ENCODE measurements around the gene AHCYL2. TPM values are rescaled to one million over a fixed set of nuclear protein-coding genes. Genes with fewer than 3 reads are reported as not detected.
"Not testable (repeated sequence)": the region's sequence is repeated elsewhere in the genome, so short reads cannot be mapped to it uniquely, and the experiment has no call there.

AHCYL2 gene
- total and polyA plus RNA-seq, 5 experiments from 2014 or later: 5.9 to 19.3 (median 10.6) TPM

DNA sequence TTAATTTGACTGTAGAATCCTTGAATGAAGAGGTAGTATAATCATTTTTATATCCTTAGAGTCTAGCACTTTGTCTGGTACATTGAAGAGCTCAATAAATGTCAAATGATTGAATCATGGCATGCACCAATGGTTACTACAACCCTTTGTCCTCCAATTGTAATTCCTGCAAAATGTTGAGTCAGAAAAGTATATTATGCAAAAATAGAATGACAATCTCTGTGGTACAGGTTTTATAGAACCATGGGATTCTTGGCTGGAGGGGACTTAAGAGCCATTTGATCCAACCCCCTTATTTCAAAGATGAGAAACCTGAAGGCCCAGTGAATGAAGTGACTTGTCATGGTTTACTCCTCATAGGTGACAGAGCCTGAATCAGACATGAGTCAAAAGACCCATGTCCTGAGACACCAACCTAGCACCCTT lies 246.6 kb downstream of the AHCYL2 start:
- no peak overlapping the region for H3K27ac Mint-ChIP-seq
- DNase-seq (no peak), ATAC-seq (no peak)
- H3K4me3 Mint-ChIP-seq: no peak overlapping the region
- no peaks in the 10 kb centered on the region for H3K36me3 Mint-ChIP-seq
- no peaks in the 10 kb centered on the region for H3K4me1 Mint-ChIP-seq
- no peaks in the 10 kb centered on the region for H3K9me3 Mint-ChIP-seq
- POLR2A ChIA-PET: interaction anchor here (0.8 kb wide), 1 partner anchor 129 kb away, joined by 3 read pairs; no protein-coding TSS in a partner anchor
- H3K27me3 Mint-ChIP-seq: no peaks in the 10 kb centered on the region

DNA sequence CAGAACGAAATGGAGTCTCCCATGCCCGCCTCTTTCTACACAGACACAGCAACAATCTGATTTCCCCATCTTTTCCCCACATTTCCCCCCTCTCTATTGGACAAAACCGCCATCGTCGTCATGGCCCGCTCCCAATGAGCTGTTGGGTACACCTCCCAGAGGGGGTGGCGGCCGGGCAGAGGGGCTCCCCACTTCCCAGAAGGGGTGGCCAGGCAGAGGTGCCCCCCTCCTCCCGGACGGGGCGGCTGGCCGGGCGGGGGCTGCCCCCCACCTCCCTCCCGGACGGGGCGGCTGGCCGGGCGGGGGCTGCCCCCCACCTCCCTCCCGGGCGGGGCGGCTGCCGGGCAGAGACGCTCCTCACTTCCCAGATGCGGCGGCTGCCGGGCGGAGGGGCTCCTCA lies 251.1 kb downstream of the AHCYL2 start:
- H3K27me3 Mint-ChIP-seq, DNase-seq, ATAC-seq, H3K36me3 Mint-ChIP-seq, H3K27ac Mint-ChIP-seq, H3K4me1 Mint-ChIP-seq, POLR2A ChIA-PET, H3K9me3 Mint-ChIP-seq, H3K4me3 Mint-ChIP-seq: not testable (repeated sequence)

DNA sequence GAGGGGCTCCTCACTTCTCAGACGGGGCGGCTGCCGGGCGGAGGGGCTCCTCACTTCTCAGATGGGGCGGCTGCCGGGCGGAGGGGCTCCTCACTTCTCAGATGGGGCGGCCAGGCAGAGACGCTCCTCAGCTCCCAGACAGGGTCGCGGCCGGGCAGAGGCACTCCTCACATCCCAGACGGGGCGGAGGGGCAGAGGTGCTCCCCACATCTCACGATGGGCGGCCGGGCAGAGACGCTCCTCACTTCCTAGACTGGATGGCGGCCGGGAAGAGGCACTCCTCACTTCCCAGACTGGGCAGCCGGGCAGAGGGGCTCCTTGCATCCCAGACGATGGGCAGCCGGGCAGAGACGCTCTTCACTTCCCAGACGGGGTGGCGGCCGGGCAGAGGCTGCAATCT lies 251.6 kb downstream of the AHCYL2 start:
- POLR2A ChIA-PET, H3K4me3 Mint-ChIP-seq, ATAC-seq: not testable (repeated sequence)

More for the DNA sequence above, 251.6 kb downstream of the AHCYL2 start:
- not testable (repeated sequence) for DNase-seq, H3K27me3 Mint-ChIP-seq, H3K27ac Mint-ChIP-seq, H3K4me1 Mint-ChIP-seq, H3K36me3 Mint-ChIP-seq, H3K9me3 Mint-ChIP-seq

Other genes starting within 250 kb of the AHCYL2 start
- gene TNPO3, start 169.9 kb upstream of the AHCYL2 start, total RNA-seq: 10 to 100 TPM; 39.3 to 40.3 TPM
- gene TNPO3, start 169.9 kb upstream of the AHCYL2 start, polyA plus RNA-seq: 10 to 100 TPM; 30.3 to 36.3 (median 33.8) TPM
- gene TSPAN33, start 80.3 kb upstream of the AHCYL2 start, total RNA-seq: 10 to 100 TPM; 12.4 to 13.3 TPM
- gene TSPAN33, start 80.3 kb upstream of the AHCYL2 start, polyA plus RNA-seq: 10 to 100 TPM in 1 of 3 donors, 1 to 10 TPM in 2; 6.0 to 24.3 (median 6.8) TPM
- gene SMO, start 36.4 kb upstream of the AHCYL2 start, total RNA-seq: under 1 TPM in 1 of 2 experiments, not detected in 1; 0.13 TPM
- not detected for gene SMO, start 36.4 kb upstream of the AHCYL2 start, polyA plus RNA-seq
- gene STRIP2, start 209.4 kb downstream of the AHCYL2 start, total RNA-seq: under 1 TPM in 1 of 2 experiments, not detected in 1; 0.11 TPM
- gene STRIP2, start 209.4 kb downstream of the AHCYL2 start, polyA plus RNA-seq: not detected